ENCODE results near the gene SLC39A2. TPM values are rescaled to one million over a fixed set of nuclear protein-coding genes. Genes with fewer than 3 reads are reported as not detected.

The SLC39A2 gene
- total and polyA plus RNA-seq, 11 donors: not detected

GRCh38 chr14:21011136-21011535 lies 12.0 kb downstream of the SLC39A2 start:
- no peak for DNase-seq
- Histone ChIP-seq H3K27ac (no peak overlapping the region), H3K9me3 (no peaks in the 10 kb centered on the region), H3K4me3 (no peak overlapping the region), H3K27me3 (no peaks in the 10 kb centered on the region), H3K36me3 (peaks cover 0 to 4% (median 0%) of the 10 kb centered on the region in 9 donors), H3K4me1 (peaks cover 0 to 14% (median 3%) of the 10 kb centered on the region in 12 donors)
- 85 to 92% (median 89%) methylated on average over 1 of the region's 1 CpG for WGBS, 4 donors
- intact Hi-C loops (cut with DNase I): loop anchor here in 5 of 10 donors (5.0 kb wide), 3 partner anchors 46 to 96 kb away; partner anchors contain the start of gene RNASE8 (in 1 of the 5)
- TF ChIP-seq POLR2A (IDR thresholded peaks at IDR 0.05): no peak
- no peak for ATAC-seq

DNA sequence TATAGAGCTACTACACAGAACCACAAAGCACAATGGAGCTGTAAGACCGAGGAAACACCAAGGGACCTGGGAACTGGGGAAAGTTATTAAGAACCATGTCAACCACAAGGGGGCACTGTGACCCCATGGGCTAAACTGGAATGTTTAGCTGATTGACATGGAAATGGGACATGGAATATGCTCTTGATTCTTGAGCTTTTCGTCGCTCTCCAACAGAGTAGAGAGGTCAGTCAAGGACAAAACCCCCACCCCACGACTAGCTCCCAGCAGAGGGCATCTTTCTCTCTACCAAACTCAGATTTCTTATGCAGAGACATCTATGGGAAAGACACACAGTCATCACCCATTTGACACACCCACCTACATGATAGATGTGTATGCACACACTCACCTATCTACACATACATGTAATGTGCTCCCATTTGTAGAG lies 15.7 kb downstream of the SLC39A2 start:
- intact Hi-C loops (cut with DNase I): loop anchor here (1.0 to 5.0 kb wide), 11 partner anchors 24 to 93 kb away; partner anchors contain the start of genes RNASE8 (in 1 of the 10) and TMEM253 (in 1 of the 10)
- H3K4me1 ChIP-seq: peaks cover 0 to 27% (median 7%) of the 10 kb centered on the region in 12 donors
- no peak for TF ChIP-seq POLR2A (IDR thresholded peaks at IDR 0.05)
- TF ChIP-seq, protein P1, sequence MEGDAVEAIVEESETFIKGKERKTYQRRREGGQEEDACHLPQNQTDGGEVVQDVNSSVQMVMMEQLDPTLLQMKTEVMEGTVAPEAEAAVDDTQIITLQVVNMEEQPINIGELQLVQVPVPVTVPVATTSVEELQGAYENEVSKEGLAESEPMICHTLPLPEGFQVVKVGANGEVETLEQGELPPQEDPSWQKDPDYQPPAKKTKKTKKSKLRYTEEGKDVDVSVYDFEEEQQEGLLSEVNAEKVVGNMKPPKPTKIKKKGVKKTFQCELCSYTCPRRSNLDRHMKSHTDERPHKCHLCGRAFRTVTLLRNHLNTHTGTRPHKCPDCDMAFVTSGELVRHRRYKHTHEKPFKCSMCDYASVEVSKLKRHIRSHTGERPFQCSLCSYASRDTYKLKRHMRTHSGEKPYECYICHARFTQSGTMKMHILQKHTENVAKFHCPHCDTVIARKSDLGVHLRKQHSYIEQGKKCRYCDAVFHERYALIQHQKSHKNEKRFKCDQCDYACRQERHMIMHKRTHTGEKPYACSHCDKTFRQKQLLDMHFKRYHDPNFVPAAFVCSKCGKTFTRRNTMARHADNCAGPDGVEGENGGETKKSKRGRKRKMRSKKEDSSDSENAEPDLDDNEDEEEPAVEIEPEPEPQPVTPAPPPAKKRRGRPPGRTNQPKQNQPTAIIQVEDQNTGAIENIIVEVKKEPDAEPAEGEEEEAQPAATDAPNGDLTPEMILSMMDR (IDR thresholded peaks at IDR 0.05): peak; percentile 86 to 99 (median 96)

GRCh38 chr14:21015312-21015711 lies 16.2 kb downstream of the SLC39A2 start:
- TF ChIP-seq, protein P1 (IDR thresholded peaks at IDR 0.05): no peak
- no peak for TF ChIP-seq POLR2A (IDR thresholded peaks at IDR 0.05)
- Histone ChIP-seq H3K27me3 (no peaks in the 10 kb centered on the region), H3K4me1 (peaks cover 0 to 27% (median 7%) of the 10 kb centered on the region in 12 donors), H3K9me3 (no peaks in the 10 kb centered on the region), H3K4me3 (no peak overlapping the region), H3K36me3 (peaks cover 0 to 46% (median 39%) of the 10 kb centered on the region in 9 donors), H3K27ac (peak overlapping the region in 4 of 12 donors; percentile 9 to 28 (median 18))
- DNase-seq: no peak
- intact Hi-C loops (cut with DNase I): loop anchor here in 6 of 10 donors (1.0 to 5.0 kb wide), 8 partner anchors 23 to 92 kb away; partner anchors contain the start of gene TMEM253 (in 1 of the 6)
- 67 to 75% (median 69%) methylated on average over 6 of the region's 6 CpGs for WGBS, 4 donors
- ATAC-seq: peak in 1 of 4 donors; percentile 35

More for the DNA sequence above, 15.7 kb downstream of the SLC39A2 start:
- Histone ChIP-seq H3K4me3 (no peak overlapping the region), H3K36me3 (peaks cover 0 to 41% (median 33%) of the 10 kb centered on the region in 9 donors), H3K9me3 (no peaks in the 10 kb centered on the region), H3K27ac (peak overlapping the region in 4 of 12 donors; percentile 9 to 28 (median 22)), H3K27me3 (no peaks in the 10 kb centered on the region)
- 0 to 3% (median 2%) methylated on average over 4 of the region's 4 CpGs for WGBS, 4 donors
- DNase-seq (peak; percentile 82 to 85 (median 84)), ATAC-seq (peak; percentile 58 to 85 (median 82))

GRCh38 chr14:21016413-21017190 lies 17.5 kb downstream of the SLC39A2 start:
- intact Hi-C loops (cut with DNase I): loop anchor here in 4 of 10 donors (5.0 kb wide), 3 partner anchors 76 to 91 kb away; partner anchors contain the start of gene TMEM253 (in 1 of the 4)
- Histone ChIP-seq H3K4me3 (no peak overlapping the region), H3K27me3 (no peaks in the 10 kb centered on the region), H3K36me3 (peaks cover 0 to 59% (median 52%) of the 10 kb centered on the region in 9 donors), H3K9me3 (no peaks in the 10 kb centered on the region), H3K4me1 (peaks cover 0 to 31% (median 7%) of the 10 kb centered on the region in 12 donors), H3K27ac (no peak overlapping the region)
- DNase-seq (no peak), ATAC-seq (no peak)
- TF ChIP-seq, protein P1 (IDR thresholded peaks at IDR 0.05): no peak
- TF ChIP-seq POLR2A (IDR thresholded peaks at IDR 0.05): no peak
- WGBS, 4 donors: 51 to 58% (median 56%) methylated on average over 9 of the region's 9 CpGs
